M059J (cell line): ENCODE results near the gene KRTAP10-1. TPM values are rescaled to one million over a fixed set of nuclear protein-coding genes. Genes with fewer than 3 reads are reported as not detected.
"Not testable (repeated sequence)": the region's sequence is repeated elsewhere in the genome, so short reads cannot be mapped to it uniquely, and the experiment has no call there.

ENCODE experiments used
- DNase-seq: peaks from one replicate; pipeline ENCODE4 v3.0.0-alpha.2; 2012; ENCODE audit warnings: low read depth
- total RNA-seq: library from RNA; depleted of rRNA; stranded (reverse); fragments of >200 nt; shearing (Covaris generic); gene quantifications from 2 replicates; pipeline ENCODE4 v1.2.3, GENCODE V29; 2014

KRTAP10-1 gene
- total RNA-seq, 1 experiment from 2014 or later: not detected

- DNase-seq: not testable (repeated sequence)
Measured at GRCh38 chr21:44503006-44503889, 36.7 kb downstream of the KRTAP10-1 start.

- no peak for DNase-seq
Measured at GRCh38 chr21:44502171-44502958, 37.6 kb downstream of the KRTAP10-1 start.

GRCh38 chr21:44500111-44500510 is 39.9 kb downstream of the KRTAP10-1 start:
- no peak for DNase-seq

- no peak for DNase-seq
Measured at GRCh38 chr21:44499631-44500030, 40.4 kb downstream of the KRTAP10-1 start.

- no peak for DNase-seq
Measured at GRCh38 chr21:44499211-44499560, 40.8 kb downstream of the KRTAP10-1 start.

GRCh38 chr21:44498280-44499210 is 41.5 kb downstream of the KRTAP10-1 start:
- DNase-seq: no peak

GRCh38 chr21:44497703-44498126 is 42.3 kb downstream of the KRTAP10-1 start:
- no peak for DNase-seq

GRCh38 chr21:44496564-44497550 is 43.1 kb downstream of the KRTAP10-1 start:
- no peak for DNase-seq

- no peak for DNase-seq
Measured at GRCh38 chr21:44495611-44496563, 44.1 kb downstream of the KRTAP10-1 start.

- no peak for DNase-seq
Measured at GRCh38 chr21:44494956-44495355, 45.0 kb downstream of the KRTAP10-1 start.

- DNase-seq: no peak
Measured at GRCh38 chr21:44494418-44494817, 45.6 kb downstream of the KRTAP10-1 start.

GRCh38 chr21:44492567-44493385 is 47.2 kb downstream of the KRTAP10-1 start:
- no peak for DNase-seq

GRCh38 chr21:44490816-44491215 is 49.2 kb downstream of the KRTAP10-1 start:
- no peak for DNase-seq

GRCh38 chr21:44490405-44490804 is 49.6 kb downstream of the KRTAP10-1 start:
- no peak for DNase-seq

- DNase-seq: no peak
Measured at GRCh38 chr21:44489962-44490361, 50.0 kb downstream of the KRTAP10-1 start.
